Left lobe of liver (tissue), 2 donors: ENCODE data around the gene IL37. TPM values are rescaled to one million over a fixed set of nuclear protein-coding genes. Genes with fewer than 3 reads are reported as not detected.
"Not testable (repeated sequence)": the region's sequence is repeated elsewhere in the genome, so short reads cannot be mapped to it uniquely, and the experiment has no call there.

Source experiments
- ATAC-seq: fragments of 200-7000 bp; cut with Tn5 transposase; one replicate; pipeline ENCODE4 v1.9.1; 2020; ENCODE audit warnings: mild to moderate bottlenecking, moderate library complexity
- DNase-seq: peaks from one replicate; pipeline ENCODE4 v3.0.0-alpha.2; 2020; ENCODE audit warnings: low spot score
- total RNA-seq: library from RNA; stranded (reverse); gene quantifications from one replicate; pipeline ENCODE4 v1.2.1, GENCODE V29; 2021
- donor health status: DM: no; HTN: no; CAD: no; lungs with moderate emphysema.
- donor health status: DM: no; HTN: yes; CAD: no.

The IL37 gene
- total RNA-seq, 1 donor from 2014 or later: not detected

- ATAC-seq: no peak
- no peak for DNase-seq
Observed at GRCh38 chr2:112887964-112888749, 22.8 kb upstream of the IL37 start.

GRCh38 chr2:112889976-112890375 lies 21.0 kb upstream of the IL37 start:
- no peak for ATAC-seq
- DNase-seq: no peak

DNA sequence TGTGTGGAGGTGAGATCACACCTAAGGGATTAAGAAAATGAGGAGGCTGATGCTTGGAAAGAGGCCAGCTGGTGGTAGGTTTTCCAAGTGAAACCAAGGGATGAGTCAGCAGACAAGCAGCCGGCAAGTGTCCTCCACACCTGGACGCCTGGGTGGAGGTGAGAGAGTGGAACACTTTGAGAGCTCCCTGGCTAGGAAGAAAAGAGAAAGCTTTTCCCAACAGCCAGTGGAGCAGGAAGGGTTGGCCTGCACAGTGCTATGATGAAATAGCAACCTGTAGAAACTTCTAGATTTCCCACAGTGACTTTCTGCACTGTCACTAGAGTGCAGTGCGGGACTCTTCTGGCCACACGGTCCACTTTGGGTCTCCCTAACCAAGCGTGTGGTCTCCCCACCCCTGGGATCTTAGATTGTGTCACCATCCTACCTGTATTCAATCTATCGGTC lies 19.6 kb upstream of the IL37 start:
- ATAC-seq (peak; percentile 26), DNase-seq (no peak)

DNA sequence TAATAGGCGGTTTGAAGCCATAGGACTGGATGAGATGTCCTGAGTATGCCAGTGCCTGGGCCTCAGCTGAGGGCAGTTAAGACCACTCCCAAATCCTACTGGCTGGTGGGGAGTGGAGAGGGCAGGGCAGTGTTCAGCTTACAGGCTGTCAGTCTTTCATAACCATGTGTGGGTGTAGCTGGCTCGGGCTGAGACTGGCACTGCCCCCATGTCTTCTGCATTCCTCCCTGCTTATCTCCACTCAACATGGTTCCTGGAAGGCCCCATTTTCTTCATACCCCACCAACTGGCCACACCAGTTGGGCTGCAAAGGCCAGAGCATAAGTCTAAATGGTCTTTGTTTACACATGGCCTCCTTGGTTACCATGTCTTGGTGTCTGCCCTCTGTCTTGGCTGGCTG lies 17.2 kb upstream of the IL37 start:
- no peak for ATAC-seq

GRCh38 chr2:112896909-112897623 lies 13.9 kb upstream of the IL37 start:
- ATAC-seq (no peak), DNase-seq (no peak)

More for the DNA sequence above, 17.2 kb upstream of the IL37 start:
- DNase-seq: no peak

DNA sequence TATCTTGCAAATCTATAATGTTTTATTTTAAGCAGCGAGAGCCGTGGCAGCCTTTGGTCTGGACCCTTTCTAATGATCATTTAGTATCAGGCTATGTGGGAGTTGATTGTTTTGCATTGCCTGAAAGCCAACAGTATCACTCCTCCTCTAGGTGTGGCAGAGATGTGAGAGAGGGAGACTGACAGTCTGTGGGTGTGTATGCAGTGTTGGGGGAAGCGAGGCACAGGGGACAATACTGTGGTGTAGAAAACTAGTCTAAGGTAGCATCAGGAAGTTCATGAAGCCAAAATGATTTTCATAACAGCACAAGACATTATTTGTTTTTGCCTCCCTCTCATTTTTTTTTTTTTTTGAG lies 13.4 kb upstream of the IL37 start:
- ATAC-seq: no peak

GRCh38 chr2:112901431-112902065 lies 9.4 kb upstream of the IL37 start:
- ATAC-seq: not testable (repeated sequence)

More for the DNA sequence above, 13.4 kb upstream of the IL37 start:
- no peak for DNase-seq

DNA sequence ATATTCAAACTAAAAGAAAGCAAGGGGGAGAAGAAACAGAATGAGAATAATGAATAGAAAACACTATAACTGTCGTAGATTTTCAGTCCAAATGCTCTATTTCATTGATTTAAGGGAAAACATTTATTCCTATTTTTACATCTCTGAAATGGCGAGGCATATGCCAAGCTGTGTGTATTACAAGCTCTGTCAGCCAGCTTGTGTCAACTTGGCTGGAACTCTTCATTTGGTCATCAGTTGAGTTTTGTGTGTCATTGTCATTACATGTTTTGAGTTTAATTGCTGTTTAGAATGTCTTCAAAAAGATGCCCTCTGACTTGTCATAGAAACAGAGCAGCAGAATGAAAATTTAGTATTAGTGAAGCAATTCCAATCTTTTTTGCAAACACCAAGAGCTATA lies 8.1 kb upstream of the IL37 start:
- DNase-seq (no peak), ATAC-seq (no peak)

More at GRCh38 chr2:112901431-112902065, 9.4 kb upstream of the IL37 start:
- DNase-seq: not testable (repeated sequence)

DNA sequence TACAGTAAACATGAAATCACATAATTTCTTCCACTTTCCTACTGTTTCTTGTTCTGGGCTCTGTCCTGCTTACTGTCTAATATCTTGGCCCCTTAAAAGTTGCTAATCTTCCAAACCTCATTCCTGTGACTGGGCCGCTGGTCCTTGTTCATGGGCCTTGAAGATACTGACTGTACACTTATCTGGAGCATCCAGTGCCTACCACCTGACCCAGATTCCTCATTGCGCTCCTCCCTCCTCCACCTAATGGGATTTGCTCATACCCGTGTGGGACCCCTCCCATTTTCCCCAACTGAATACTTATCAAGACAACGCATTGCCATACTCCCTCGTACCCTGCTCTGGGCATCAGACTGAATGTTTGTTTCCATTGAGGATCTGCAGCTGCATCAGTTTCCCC lies 6.1 kb upstream of the IL37 start:
- ATAC-seq (no peak), DNase-seq (no peak)

- no peak for DNase-seq
Observed at GRCh38 chr2:112906276-112906675, 4.7 kb upstream of the IL37 start.

GRCh38 chr2:112907001-112907949 lies 3.7 kb upstream of the IL37 start:
- ATAC-seq (no peak), DNase-seq (no peak)

More at GRCh38 chr2:112906276-112906675, 4.7 kb upstream of the IL37 start:
- no peak for ATAC-seq

DNA sequence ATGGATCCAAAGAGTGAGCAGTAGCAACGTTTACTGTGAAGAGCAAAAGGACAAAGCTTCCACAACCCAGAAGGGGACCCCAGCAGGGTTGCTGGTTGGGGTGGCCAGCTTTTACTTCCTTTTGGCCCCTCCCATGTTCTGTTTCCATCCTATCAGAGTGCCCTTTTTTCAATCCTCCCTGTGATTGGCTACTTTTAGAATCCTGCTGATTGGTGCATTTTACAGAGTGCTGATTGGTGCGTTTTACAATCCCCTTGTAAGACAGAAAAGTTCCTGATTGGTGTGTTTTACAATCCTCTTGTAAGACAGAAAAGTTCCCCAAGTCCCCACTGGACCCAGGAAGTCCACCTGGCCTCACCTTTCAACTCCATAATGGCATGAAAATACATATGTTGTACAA lies 2.4 kb upstream of the IL37 start:
- ATAC-seq, DNase-seq: not testable (repeated sequence)

GRCh38 chr2:112910219-112910618 lies 746 bp upstream of the IL37 start:
- ATAC-seq (no peak), DNase-seq (no peak)

DNA sequence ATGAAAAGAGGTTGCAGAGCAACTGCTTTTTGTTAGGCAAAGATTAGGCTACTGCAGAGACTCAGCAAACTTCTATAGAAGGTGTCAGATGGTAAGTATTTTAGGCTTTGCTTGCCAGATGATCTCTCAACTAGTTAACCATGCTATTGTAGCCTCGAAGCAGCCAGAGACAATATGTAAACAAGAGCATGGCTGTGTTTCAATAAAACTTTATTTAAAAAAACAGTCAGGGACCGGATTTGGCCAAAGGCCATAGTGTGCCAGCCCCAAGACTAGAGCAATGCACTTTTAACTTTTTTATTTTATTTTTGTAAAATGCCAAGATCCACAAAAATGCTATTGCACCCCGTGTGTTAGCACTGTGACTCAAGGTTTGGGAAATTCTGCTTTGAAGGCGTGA lies 1.4 kb downstream of the IL37 start:
- DNase-seq (no peak), ATAC-seq (no peak)

DNA sequence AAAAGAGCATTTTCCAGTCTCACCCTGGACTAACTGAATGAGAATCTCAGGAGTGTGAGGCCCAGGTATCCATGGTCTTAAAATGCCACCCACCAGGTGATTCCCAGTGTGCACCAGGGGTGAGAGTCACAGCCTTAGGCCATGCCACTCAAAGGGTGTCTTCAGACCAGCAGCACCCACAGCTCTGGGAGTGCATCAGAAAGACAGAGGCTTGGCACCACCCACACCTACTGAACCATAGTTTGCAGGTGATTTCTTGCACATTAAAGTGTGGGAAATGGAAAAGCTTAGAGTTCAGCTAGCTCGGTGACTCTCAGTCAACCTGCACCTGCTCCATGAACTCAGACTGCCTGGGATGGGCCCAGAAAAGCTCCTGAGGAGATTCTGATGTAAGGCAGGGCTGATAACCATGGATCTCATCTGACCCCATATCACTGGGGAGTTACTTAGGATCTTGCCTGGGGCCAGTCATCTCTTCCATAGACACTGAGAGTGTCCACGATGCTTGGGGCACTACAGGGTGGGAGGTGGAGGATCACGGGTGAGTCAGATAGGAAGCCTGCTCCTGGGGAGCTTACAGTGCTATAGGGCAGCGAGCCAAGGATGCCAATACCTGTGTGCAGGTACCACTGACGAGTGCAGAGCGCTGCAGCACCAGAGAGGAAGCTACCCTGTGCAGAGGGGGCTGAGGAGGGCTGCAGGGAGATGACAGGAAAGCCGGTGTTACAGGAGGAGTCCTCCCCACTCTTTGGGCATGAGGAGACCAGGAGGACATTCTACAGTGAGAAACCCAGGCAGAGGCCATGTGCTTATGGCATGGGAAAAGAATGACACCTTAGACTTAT lies 4.6 kb downstream of the IL37 start:
- ATAC-seq (no peak), DNase-seq (no peak)

DNA sequence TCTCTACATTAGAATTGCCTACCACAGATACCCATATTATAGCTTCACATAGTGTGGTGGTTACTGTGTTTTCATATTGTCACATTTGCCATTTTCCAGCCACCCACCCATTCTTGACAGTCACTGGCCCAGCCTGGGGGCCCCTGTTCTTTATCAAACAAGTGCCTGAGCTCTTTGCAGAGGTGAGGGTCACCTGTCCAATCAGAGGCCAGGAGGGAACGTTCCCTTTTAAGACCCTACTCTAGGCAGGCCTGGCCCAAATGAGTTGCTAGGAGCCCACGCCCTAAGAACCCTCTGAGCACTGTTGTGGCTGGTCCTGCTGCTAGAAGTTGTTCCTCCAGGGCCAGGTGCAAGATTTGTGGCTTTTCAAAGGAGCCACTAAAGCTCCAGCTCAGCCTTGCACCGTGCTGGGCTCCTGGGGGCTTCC lies 5.2 kb downstream of the IL37 start:
- DNase-seq (no peak), ATAC-seq (no peak)

DNA sequence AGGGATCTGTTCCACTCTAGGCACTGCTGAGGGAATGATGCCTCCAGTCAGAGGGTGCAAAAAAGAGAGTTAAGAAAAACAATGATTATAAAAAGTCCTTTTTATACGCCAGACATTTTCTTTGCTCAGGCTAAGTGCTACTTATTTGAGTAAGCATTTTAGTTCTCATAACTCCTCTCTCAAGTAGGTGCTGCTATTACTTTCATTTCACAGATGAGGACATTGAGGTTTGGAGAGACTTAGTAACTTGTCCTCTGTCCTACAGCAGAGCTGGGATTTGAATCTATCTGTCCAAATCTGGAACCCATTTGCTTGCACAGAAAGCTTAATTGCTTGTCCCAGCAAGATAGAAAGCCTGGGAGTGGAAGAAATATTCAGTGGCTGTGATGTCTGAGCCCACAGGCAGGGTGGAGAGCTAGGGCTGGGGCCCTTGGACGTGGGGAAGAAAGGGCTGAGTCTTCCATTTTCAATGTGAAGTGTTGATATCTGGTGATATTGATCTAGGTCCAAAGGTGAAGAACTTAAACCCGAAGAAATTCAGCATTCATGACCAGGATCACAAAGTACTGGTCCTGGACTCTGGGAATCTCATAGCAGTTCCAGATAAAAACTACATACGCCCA lies 5.8 kb downstream of the IL37 start:
- DNase-seq (no peak), ATAC-seq (no peak)

DNA sequence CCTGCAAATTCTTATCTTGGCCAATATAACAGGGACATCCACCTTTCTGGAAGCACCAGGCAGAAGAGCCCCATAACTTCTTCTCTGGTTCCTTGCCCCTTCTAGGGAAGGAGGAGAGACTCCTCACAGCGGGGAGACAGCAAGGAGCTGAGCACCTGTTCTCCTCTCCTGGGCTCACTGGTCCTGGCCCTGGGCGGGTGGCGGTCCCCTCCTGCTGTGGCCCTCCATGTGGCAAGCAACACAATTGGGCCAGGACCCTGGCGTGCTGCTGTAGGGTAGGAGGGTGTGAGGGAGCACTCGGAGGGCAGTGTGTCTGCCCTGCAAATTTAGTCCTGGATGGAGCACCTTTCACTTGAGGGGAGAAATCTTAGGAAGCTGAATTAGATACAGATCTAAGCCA lies 6.9 kb downstream of the IL37 start:
- no peak for DNase-seq
- no peak for ATAC-seq

- DNase-seq (no peak), ATAC-seq (no peak)
Observed at GRCh38 chr2:112918256-112918655, 7.3 kb downstream of the IL37 start.
